Liver (tissue), 9 donors: ENCODE results near the gene PRMT7. TPM values are rescaled to one million over a fixed set of nuclear protein-coding genes. Genes with fewer than 3 reads are reported as not detected.

ENCODE experiments used
- DNase-seq: peaks from one replicate; pipeline ENCODE4 v3.0.0-alpha.2; 2017; ENCODE audit warnings: low spot score
- H3K27ac ChIP-seq, 2 donors: one replicate each; pipeline ENCODE4 v1.7.0; 2013; ENCODE audit warnings: inconsistent platforms in 2 of 2, low read length in 2 of 2, control low read depth in 1 of 2, low read depth in 1 of 2, mild to moderate bottlenecking in 1 of 2
- H3K27me3 ChIP-seq, 4 donors: one replicate each; pipeline versions ENCODE4 v1.6.1 to v1.7.0; 2013; ENCODE audit warnings: low read length in 3 of 4, inconsistent platforms in 1 of 4, mild to moderate bottlenecking in 1 of 4, moderate library complexity in 1 of 4; ENCODE audit not compliant: control insufficient read depth in 4 of 4, insufficient read depth in 4 of 4
- H3K36me3 ChIP-seq, 4 donors: one replicate each; pipeline versions ENCODE4 v1.6.1 to v1.7.0; 2013; ENCODE audit warnings: low read length in 3 of 4, mild to moderate bottlenecking in 3 of 4, low read depth in 1 of 4, moderate library complexity in 1 of 4; ENCODE audit not compliant: control insufficient read depth in 4 of 4, insufficient read depth in 3 of 4
- H3K4me1 ChIP-seq, 4 donors: one replicate each; pipeline versions ENCODE4 v1.6.1 to v1.7.0; 2013; ENCODE audit warnings: low read length in 3 of 4, mild to moderate bottlenecking in 3 of 4, moderate library complexity in 1 of 4; ENCODE audit not compliant: control insufficient read depth in 4 of 4, insufficient read depth in 4 of 4
- H3K4me3 ChIP-seq, 3 donors: one replicate each; pipeline versions ENCODE4 v1.6.1 to v1.7.0; 2013; ENCODE audit warnings: low read length in 3 of 3, control low read depth in 1 of 3, low read depth in 1 of 3, mild to moderate bottlenecking in 1 of 3
- H3K9ac ChIP-seq, 2 donors: one replicate each; pipeline ENCODE4 v1.7.0; 2013; ENCODE audit warnings: low read length in 2 of 2, mild to moderate bottlenecking in 2 of 2, moderate library complexity in 2 of 2, control low read depth in 1 of 2, low read depth in 1 of 2
- H3K9me3 ChIP-seq, 4 donors: one replicate each; pipeline versions ENCODE4 v1.6.1 to v1.7.0; 2013; ENCODE audit warnings: low read length in 3 of 4; ENCODE audit not compliant: control insufficient read depth in 4 of 4
- ATF3 ChIP-seq: IDR thresholded peaks from 2 replicates; pipeline ENCODE4 v1.6.1; 2016; ENCODE audit warnings: antibody characterized with exemption
- CTCF ChIP-seq: fragments of 150-350 bp; IDR thresholded peaks from 2 replicates; pipeline ENCODE4 v1.5.1; 2017; ENCODE audit warnings: improper control_type of control experiment, low read depth, low read length; ENCODE audit not compliant: missing input control
- EGR1 ChIP-seq, 2 donors: IDR thresholded peaks; 2 replicates each; pipeline ENCODE4 v1.6.1; 2016 to 2018; ENCODE audit warnings: antibody characterized with exemption in 2 of 2, low read depth in 2 of 2
- FOXA1 ChIP-seq: IDR thresholded peaks from 2 replicates; pipeline ENCODE4 v1.6.1; 2016; ENCODE audit warnings: antibody characterized with exemption
- FOXA2 ChIP-seq: IDR thresholded peaks from 2 replicates; pipeline ENCODE4 v1.6.1; 2016; ENCODE audit warnings: antibody characterized with exemption
- GABPA ChIP-seq, 2 donors: IDR thresholded peaks in 1 of 2; conservative IDR thresholded peaks in 1 of 2; 2 replicates each; pipeline ENCODE4 v1.6.1; 2016; ENCODE audit warnings: antibody characterized with exemption in 2 of 2, mild to moderate bottlenecking in 1 of 2, moderate library complexity in 1 of 2
- HNF4A ChIP-seq, 2 donors: conservative IDR thresholded peaks; 2 replicates each; pipeline ENCODE4 v1.6.1; 2016; ENCODE audit warnings: antibody characterized with exemption in 2 of 2, mild to moderate bottlenecking in 2 of 2
- JUND ChIP-seq, 2 donors: IDR thresholded peaks; 2 replicates each; pipeline ENCODE4 v1.6.1; 2016; ENCODE audit warnings: antibody characterized with exemption in 2 of 2
- MAX ChIP-seq: IDR thresholded peaks from 2 replicates; pipeline ENCODE4 v1.6.1; 2016; ENCODE audit warnings: antibody characterized with exemption
- NR2F2 ChIP-seq: IDR thresholded peaks from 2 replicates; pipeline ENCODE4 v1.6.1; 2016; ENCODE audit warnings: antibody characterized with exemption
- RAD21 ChIP-seq, 2 donors: IDR thresholded peaks; 2 replicates each; pipeline ENCODE4 v1.6.1; 2016; ENCODE audit warnings: antibody characterized with exemption in 2 of 2, mild to moderate bottlenecking in 2 of 2
- REST ChIP-seq: IDR thresholded peaks from 2 replicates; pipeline ENCODE4 v1.6.1; 2016; ENCODE audit warnings: antibody characterized with exemption, mild to moderate bottlenecking
- RXRA ChIP-seq, 2 donors: IDR thresholded peaks; 2 replicates each; pipeline ENCODE4 v1.6.1; 2017 to 2018; ENCODE audit warnings: antibody characterized with exemption in 2 of 2, mild to moderate bottlenecking in 1 of 2
- SP1 ChIP-seq: IDR thresholded peaks from 2 replicates; pipeline ENCODE4 v1.6.1; 2018; ENCODE audit warnings: antibody characterized with exemption, mild to moderate bottlenecking
- TAF1 ChIP-seq: conservative IDR thresholded peaks from 2 replicates; pipeline ENCODE4 v1.6.1; 2016; ENCODE audit warnings: antibody characterized with exemption, mild to moderate bottlenecking
- YY1 ChIP-seq: IDR thresholded peaks from 2 replicates; pipeline ENCODE4 v1.6.1; 2016; ENCODE audit warnings: antibody characterized with exemption, mild to moderate bottlenecking
- ZBTB33 ChIP-seq: IDR thresholded peaks from 2 replicates; pipeline ENCODE4 v1.6.1; 2016; ENCODE audit warnings: antibody characterized with exemption
- WGBS: extraction: QIAGEN DNeasy Blood & Tissue Kit; methylation state at CpG from one replicate; pipeline ENCODE4 v1.1.7; 2013; 5-methylcytosine and 5-hydroxymethylcytosine counted together
- polyA plus RNA-seq, 2 donors: library from polyadenylated mRNA; stranded (reverse) in 1 of 2; unstranded in 1 of 2; fragments of 200-250 nt in 1 of 2; fragments of >200 nt in 1 of 2; fragmentation: Nextera tagmentation in 1 of 2; extraction: Ambion mirVana in 1 of 2; gene quantifications; one replicate each; pipeline versions ENCODE4 v1.2.1 to v1.2.3, GENCODE V29; 2013 to 2015
- total RNA-seq, 2 donors: library from RNA; depleted of rRNA; stranded (reverse); fragments of >200 nt; gene quantifications; one replicate each; pipeline ENCODE4 v1.2.3, GENCODE V29; 2014
- donor health status: healthy.
- donor health status: healthy.
- donor health status: healthy.
- donor health status: healthy.
- donor health status: healthy.

Gene PRMT7
- total and polyA plus RNA-seq, 4 donors = 10.7 to 31.5 (median 17.5) TPM

- H3K9ac ChIP-seq = peak overlapping the region; percentile 68 to 88
- H3K9me3 ChIP-seq = no peaks in the 10 kb centered on the region
- H3K36me3 ChIP-seq = peaks cover 0 to 11% (median 6%) of the 10 kb centered on the region in 4 donors
- H3K27me3 ChIP-seq = no peaks in the 10 kb centered on the region
- DNase-seq = no peak
- WGBS = under 1% methylated on average over 29 of the region's 29 CpGs
- peaks cover 1 to 41% (median 31%) of the 10 kb centered on the region in 4 donors for H3K4me1 ChIP-seq
- H3K27ac ChIP-seq = peak overlapping the region; percentile 70 to 76
- TF ChIP-seq TAF1 (no peak), EGR1 (IDR thresholded peaks at IDR 0.05; ENCODE audit: low read depth in 2 of 2) (no peak), YY1 (no peak), HNF4A (conservative IDR thresholded peaks at IDR 0.05) (no peak), FOXA1 (no peak), MAX (no peak), GABPA (IDR thresholded peaks at IDR 0.05 in 1 of 2, conservative IDR thresholded peaks at IDR 0.05 in 1 of 2) (no peak), SP1 (no peak), RAD21 (IDR thresholded peaks at IDR 0.05) (no peak), ATF3 (no peak), JUND (IDR thresholded peaks at IDR 0.05) (no peak), NR2F2 (no peak), FOXA2 (no peak), CTCF (no peak)
- peak overlapping the region; percentile 83 to 97 (median 97) for H3K4me3 ChIP-seq
Measured at GRCh38 chr16:68310437-68310773, 414 bp upstream of the PRMT7 start.

GRCh38 chr16:68313116-68313515, 2.3 kb downstream of the PRMT7 start:
- no peak overlapping the region for H3K27ac ChIP-seq
- WGBS = 89% methylated on average over 4 of the region's 4 CpGs
- TF ChIP-seq FOXA2 = no peak
- TF ChIP-seq GABPA (IDR thresholded peaks at IDR 0.05 in 1 of 2, conservative IDR thresholded peaks at IDR 0.05 in 1 of 2) = no peak
- no peak for TF ChIP-seq JUND (IDR thresholded peaks at IDR 0.05)
- no peak for TF ChIP-seq ZBTB33
- no peak for TF ChIP-seq MAX
- TF ChIP-seq RXRA (IDR thresholded peaks at IDR 0.05) = no peak
- no peak for TF ChIP-seq ATF3
- TF ChIP-seq YY1 = no peak
- no peak for TF ChIP-seq REST
- TF ChIP-seq RAD21 (IDR thresholded peaks at IDR 0.05) = no peak
- TF ChIP-seq HNF4A (conservative IDR thresholded peaks at IDR 0.05) = no peak
- no peak for TF ChIP-seq NR2F2
- TF ChIP-seq SP1 = no peak
- no peak for TF ChIP-seq EGR1 (IDR thresholded peaks at IDR 0.05; ENCODE audit: low read depth in 2 of 2)
- H3K4me3 ChIP-seq = no peak overlapping the region
- H3K27me3 ChIP-seq = no peaks in the 10 kb centered on the region
- no peak overlapping the region for H3K9ac ChIP-seq
- no peaks in the 10 kb centered on the region for H3K9me3 ChIP-seq
- DNase-seq = no peak
- peaks cover 1 to 41% (median 31%) of the 10 kb centered on the region in 4 donors for H3K4me1 ChIP-seq
- H3K36me3 ChIP-seq = peaks cover 2 to 12% (median 5%) of the 10 kb centered on the region in 4 donors
